Measurements from ENCODE around the gene MT3.

MT3 gene

DNA sequence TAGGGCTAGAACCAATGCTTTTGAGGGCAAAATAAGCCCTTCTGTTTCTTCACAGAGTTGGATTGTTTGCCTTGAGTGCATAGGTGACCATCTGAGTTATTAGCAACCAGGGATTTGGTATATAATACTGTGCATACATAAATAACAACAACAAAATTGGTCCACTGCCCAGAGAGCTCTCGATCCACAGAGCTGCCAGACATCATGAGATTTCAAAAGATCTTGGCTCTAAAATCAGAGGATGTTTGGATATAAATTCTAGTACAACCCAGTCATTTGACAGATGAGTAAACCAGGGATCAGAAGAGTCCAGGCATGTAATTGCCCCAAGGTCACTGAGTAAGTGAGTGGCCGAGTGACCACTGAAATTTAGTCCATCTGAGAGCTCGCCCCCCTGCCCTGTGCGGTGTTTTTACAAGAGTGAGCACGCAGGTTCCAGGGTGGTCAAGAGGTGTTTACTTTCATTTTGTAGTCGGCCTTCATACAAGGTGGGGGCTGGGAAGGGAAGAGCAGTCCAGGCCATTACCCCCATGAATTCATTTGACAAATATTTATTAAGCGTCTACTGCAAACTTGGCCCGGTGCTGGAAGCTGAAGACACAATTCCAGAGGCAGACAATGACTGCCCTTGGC lies 17.3 kb downstream of the MT3 start:
- DNase-seq: no peak
- intact Hi-C loops (cut with DNase I): no loop called here

DNA sequence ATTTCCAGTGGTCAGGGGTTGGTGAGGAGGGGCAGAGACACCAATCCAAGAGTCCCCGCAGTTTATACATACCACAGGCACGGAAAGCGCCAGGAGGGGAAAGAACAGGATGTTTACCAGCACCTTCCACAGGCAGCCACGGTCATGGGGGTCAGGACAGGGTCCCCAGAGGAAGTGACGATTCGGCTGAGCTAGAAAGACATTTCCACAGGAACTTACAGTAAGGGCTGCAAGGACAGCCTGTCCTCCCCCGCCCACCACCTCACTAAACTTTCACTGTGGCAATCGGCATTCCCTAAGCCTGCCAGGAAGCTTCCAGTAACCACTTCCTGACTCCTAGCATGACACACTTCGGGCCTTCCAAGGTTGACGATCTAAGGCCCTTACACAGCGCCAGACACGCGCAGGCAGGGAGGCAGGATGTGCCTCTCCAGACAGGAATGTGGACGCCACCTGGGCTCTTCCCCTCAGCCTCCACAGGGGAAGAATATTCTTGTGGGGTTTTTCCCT lies 17.8 kb downstream of the MT3 start:
- intact Hi-C loops (cut with DNase I): no loop called here
- peak in 1 of 42 donors; percentile 48 for DNase-seq

DNA sequence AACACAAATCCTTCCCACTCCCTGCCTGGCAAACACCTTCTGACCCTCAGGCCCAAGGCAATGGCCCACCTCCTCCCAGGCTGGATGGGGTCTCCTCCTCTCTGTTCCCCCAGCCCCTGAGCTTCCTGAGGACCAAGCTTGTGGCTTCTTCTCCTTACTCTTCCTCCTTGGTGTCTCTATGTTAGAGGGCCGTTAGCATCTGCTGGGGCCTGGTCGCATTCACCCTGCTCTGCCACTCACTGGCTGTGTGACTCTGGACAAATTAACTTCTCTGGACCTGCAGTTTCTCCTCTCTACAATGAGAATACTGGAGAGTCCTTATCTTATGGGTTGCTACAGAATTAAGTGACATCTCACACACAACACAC lies 18.3 kb downstream of the MT3 start:
- DNase-seq: no peak
- intact Hi-C loops (cut with DNase I): no loop called here

DNA sequence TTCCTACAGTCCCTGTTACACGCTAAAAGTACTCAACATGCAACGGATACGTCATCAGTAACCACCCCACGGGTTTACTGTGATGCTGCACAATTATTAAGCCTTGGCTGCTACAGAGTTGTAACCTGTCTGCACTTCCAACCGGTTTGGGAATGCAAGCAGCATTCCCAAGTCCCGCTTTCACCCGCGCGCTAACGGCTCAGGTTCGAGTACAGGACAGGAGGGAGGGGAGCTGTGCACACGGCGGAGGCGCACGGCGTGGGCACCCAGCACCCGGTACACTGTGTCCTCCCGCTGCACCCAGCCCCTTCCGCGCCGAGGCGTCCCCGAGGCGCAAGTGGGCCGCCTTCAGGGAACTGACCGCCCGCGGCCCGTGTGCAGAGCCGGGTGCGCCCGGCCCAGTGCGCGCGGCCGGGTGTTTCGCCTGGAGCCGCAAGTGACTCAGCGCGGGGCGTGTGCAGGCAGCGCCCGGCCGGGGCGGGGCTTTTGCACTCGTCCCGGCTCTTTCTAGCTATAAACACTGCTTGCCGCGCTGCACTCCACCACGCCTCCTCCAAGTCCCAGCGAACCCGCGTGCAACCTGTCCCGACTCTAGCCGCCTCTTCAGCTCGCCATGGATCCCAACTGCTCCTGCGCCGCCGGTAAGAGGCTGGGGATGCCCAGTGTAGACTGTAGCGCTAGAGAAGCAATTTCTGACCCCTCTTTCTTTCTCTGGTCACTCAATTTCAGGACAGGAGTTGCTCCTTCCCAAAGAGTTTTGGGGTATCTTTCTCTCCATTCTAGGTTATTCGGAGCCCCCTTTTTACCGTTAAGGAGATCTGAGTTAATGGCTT lies 18.9 kb downstream of the MT3 start, which contains the start of gene MT2A:
Gene MT2A (plus strand): TSS at position 542 of the 833 bp plus-strand sequence. CDS start 72 bp downstream, at position 614.
- DNase-seq: peak; percentile 84 to 98 (median 93)
- intact Hi-C loops (cut with DNase I): no loop called here

DNA sequence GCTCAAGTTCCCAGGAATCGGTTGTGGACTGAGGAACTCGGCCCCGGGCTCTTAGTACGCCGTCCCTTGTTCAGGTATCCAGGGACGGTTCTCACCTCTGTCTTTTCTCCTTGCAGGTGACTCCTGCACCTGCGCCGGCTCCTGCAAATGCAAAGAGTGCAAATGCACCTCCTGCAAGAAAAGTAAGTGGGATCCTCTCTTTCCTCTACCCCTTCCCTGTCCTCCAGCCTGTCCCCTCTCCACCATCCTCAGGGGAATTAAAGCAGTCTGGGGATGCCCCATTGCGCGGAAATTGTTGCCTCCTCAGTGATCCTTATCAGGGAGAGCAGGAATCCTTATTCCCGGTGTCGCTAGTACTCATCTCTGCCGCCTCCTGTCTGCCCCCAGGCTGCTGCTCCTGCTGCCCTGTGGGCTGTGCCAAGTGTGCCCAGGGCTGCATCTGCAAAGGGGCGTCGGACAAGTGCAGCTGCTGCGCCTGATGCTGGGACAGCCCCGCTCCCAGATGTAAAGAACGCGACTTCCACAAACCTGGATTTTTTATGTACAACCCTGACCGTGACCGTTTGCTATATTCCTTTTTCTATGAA lies 19.6 kb downstream of the MT3 start:
- intact Hi-C loops (cut with DNase I): no loop called here

DNA sequence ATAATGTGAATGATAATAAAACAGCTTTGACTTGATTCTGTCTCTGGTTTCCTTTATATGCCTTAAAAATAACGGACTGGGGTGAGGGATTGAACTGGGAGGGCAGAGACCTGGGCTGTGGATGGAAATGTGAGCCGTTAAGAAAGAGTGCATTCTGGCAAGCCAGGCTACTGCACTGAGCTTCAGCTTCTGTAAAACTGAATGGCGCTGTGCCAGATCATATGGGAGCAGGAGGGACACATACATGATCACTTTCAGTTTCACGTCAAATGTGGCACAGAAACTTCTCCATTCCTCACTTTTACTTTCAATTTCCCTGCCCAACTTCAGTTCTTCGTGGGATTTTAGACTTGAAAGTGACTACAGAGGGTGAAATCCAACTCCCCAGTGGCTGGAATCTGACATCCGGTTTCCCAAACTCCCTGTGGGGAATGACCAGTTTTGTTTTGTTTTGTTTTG lies 20.2 kb downstream of the MT3 start:
- DNase-seq: peak in 31 of 42 donors; percentile 40 to 85 (median 67)
- intact Hi-C loops (cut with DNase I): no loop called here

More for the DNA sequence above, 19.6 kb downstream of the MT3 start:
- DNase-seq: peak in 29 of 42 donors; percentile 42 to 75 (median 55)

DNA sequence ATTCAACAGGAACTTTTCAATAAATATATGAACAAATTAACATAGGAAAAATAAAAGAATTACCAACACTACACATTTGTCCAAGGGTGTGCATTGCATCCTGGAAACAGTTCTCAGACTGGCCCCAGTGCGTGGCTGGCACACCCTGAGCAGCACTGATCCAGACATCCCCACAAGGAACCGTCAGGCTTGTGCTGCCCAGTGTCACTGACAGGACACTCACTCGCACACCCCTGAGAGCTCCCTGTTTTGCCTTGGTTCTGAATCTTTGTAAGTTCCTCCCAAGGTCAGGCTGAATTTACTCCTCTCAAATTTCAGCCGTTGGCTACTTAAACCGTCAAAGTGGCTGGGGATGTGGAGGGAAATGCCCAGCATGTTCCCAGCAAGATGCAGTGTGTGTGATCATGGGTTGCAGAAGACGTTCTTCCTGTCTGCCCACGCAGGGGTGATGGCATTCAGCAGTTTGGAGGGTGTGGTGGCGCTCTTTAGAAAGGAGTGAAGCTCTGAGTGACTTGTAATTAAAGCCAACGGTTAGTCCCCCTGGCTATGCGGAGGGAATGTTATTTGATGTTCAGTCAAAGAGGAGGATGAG lies 20.8 kb downstream of the MT3 start:
- intact Hi-C loops (cut with DNase I): no loop called here
- DNase-seq: peak in 13 of 42 donors; percentile 27 to 75 (median 52)

DNA sequence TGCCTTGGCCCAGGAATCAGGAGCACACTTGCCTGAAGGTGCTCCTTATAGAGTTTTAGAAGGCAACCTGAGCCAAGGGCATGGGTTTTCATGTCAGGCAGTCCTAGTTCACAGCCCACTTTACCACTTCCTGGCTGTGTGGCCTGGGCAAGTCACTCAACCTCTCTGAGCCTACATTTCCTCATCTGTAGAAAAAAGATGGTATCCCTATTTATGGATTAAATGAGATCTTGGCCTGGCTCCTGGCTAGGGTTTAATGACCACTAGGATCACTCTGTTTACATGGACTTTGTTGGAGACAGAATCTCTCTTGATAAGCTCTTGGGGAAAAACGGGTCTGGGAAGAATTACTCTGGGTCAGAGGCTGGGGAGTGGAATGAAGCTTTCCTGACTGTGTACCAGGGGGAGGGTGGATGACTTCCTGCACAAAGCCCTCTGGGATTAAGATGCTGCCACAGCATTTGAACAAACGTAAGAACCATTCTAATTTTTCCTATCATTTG lies 21.3 kb downstream of the MT3 start:
- intact Hi-C loops (cut with DNase I): no loop called here
- no peak for DNase-seq

DNA sequence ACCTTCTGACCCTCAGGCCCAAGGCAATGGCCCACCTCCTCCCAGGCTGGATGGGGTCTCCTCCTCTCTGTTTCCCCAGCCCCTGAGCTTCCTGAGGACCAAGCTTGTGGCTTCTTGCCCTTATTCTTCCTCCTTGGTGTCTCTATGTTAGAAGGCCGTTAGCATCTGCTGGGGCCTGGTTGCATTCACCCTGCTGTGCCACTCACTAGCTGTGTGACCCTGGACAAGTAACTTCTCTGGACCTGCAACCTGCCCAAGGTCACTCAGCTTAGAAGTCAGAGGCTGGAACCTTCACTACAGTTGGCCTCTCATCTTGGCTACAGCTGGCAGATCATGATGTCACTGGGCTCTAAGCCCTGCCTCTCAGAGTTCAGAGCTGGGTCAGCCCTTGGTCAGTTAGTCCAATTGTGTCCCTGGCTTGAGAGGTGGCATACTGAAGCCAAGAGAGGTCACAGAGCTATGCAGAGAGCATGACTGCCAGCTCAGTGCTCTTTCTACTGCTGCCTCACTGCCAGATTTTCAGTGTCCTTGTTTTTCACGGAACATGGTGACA lies 22.0 kb downstream of the MT3 start:
- intact Hi-C loops (cut with DNase I): no loop called here

DNA sequence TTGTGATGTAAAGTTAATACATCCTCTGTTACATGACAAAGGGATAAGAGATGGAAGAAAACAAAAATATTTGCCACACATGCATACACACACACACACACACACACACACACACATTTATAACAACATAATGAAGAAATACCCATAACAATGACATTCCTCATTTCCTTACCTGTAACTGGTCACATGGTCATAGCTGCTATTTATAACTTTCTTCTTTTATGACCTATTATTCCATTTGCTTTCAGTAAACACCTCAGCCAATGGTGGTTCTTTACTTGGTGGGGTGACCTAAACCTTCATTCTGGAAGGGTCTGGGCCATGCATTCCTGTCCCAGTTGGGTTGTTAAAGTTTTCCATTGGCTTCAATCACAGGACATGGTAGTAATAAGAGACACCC lies 24.4 kb downstream of the MT3 start:
- intact Hi-C loops (cut with DNase I): no loop called here
- DNase-seq: no peak

More for the DNA sequence above, 22.0 kb downstream of the MT3 start:
- DNase-seq: peak in 13 of 42 donors; percentile 34 to 73 (median 49)

DNA sequence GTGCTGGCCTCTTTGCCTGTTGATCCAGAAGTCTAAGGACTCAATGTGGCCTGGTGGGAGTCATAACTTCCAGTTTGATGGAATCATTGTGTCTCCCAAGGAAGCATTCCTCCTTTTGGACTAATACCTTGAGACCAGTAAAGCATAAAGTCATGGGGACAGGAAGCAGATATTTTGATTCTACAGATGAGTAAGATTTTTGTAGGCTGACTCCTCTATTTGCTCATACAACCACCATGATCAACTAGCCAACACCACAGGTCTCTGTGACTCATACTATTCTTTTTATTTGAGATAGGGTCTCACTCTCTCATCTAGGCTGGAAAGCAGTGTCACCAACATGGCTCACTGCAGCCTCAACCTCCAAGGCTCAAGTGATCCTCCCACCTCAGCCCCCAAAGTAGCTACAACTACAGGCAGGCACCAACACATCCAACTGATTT lies 25.2 kb downstream of the MT3 start:
- intact Hi-C loops (cut with DNase I): no loop called here
- DNase-seq: no peak

DNA sequence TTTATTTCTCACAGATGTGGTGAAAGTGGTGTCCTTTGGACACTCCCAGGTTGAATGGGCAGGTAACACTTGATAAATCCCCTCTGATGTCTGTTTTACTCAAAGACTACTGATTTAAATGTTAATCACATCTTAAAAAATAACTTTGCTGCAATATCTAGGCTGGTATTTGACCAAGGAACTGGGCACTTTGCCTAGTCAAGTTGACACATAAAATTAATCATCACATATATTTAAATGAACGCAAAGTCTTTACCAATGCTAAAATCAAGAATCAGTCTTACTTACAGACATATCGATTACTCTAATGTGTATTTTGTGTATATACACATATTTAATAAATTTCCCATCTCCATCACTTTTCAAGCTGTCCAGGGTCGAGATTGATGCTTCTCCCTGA lies 26.0 kb downstream of the MT3 start:
- intact Hi-C loops (cut with DNase I): no loop called here
- DNase-seq: no peak

DNA sequence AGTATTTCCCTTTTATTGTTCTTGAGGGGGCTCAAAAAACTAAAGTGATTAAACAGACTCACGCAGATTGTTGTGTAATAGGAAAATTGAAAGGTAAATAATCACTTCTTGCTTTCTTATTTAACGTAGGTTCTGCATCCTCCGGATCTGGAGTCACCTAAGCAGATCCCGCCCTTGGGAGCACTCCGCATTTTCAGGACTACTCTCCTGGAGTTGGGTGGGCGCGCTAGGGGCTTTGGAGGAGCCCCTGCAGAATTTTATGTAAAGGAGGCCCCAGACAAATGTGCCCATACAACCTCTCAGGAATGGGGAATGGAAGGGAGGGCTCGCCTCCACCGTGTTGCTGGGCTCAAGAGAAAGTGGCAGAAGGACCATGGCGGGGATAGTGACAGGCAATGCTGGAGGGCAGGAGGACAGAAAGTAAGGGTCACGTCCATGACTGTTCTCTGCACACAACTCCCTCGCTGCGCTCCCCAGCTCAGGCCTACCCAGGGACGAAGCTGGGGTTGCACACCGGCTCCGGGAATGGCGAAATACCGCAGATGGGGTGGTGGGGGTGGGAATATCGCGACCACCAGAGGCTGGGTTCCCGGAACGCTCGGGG lies 27.4 kb downstream of the MT3 start:
- no peak for DNase-seq
- intact Hi-C loops (cut with DNase I): no loop called here

DNA sequence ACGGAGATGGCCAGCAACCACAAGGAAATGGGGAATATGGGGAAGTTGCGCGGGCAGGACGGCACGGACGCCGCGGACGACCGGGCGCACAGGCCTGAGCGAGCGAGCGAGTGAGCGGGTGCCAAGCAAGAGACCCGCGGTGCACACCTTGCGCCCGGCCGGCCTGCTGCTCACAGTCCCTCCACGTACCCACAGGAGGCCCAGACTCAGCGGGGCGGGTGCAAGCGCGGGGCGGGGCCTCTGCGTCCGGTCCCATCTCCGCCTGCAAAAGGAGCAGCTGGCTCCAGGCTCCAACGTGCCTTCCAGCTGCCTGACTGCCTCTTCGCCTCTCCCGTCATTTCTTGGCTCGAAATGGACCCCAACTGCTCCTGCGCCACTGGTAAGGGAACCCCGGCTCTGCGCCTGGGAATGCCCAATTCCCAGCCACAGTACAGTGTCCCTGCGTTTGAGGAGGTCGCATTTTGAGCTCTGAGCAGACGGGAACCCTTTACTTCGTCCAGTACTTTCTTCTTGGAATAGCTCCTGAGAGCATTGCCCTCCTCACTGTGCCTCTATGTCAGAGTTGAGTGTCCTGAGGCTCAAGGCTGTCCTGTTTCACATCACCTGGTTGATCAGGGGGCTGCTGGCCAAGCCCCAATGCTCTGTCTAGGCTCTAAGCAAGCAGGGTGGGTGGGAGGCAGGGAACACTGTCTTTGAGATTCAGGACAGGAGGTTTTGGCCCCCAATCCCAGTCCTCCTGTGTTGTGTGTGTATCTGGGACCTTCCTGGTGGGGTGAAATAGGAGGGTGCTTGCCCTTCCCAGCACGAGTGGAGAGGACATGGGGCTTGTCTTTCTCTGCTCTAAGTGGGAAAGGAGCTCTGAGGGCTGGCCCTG lies 28.1 kb downstream of the MT3 start:
- intact Hi-C loops (cut with DNase I): no loop called here
- peak in 39 of 42 donors; percentile 40 to 84 (median 65) for DNase-seq

DNA sequence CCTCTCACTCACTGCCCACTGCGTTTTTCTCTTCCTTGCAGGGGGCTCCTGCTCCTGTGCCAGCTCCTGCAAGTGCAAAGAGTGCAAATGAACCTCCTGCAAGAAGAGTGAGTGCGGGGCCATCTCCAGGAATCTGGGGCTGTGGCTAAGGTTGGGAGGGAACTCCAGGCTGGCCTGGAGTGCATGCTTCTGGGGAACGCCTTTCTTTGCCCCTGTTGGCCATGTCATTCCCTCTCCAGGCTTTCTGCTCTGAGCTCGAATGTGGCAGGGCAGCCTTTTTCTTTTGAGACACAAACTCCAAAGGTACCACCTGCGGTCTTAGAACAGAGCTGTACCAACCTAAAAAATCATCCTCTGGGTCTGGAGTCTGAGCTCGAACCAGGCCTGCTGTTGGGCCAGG lies 28.8 kb downstream of the MT3 start:
- DNase-seq: no peak
- intact Hi-C loops (cut with DNase I): no loop called here

DNA sequence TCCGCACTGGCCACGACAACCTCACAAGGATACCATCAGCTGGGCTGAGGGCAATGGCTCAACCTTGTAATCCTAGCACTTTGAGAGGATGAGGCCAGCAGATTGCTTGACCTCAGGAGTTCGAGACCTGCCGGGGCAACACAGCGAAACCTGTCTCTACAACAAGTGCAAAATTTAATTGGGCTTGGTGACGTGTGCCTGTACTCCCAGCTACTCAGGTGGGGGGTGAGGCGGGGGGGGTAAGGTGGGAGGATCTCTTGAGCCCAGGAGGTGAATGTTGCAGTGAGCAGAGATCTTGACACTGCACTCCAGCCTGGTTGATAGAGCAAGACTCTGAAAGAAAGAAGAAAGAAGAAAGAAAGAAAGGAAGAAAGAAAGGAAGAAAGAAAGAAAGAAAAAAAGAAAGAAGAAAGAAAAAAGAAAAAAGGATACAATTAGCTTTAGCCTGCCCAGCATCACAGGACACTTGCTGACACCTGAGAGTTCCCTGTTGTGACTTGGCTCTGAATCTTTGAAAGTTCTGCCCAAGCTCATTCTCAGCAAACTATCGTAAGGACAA lies 31.1 kb downstream of the MT3 start:
- no peak for DNase-seq
- intact Hi-C loops (cut with DNase I): no loop called here

Measured in head of caudate nucleus (tissue), 42 donors.